ENCODE measurements around the gene ATXN7.

Gene ATXN7

DNA sequence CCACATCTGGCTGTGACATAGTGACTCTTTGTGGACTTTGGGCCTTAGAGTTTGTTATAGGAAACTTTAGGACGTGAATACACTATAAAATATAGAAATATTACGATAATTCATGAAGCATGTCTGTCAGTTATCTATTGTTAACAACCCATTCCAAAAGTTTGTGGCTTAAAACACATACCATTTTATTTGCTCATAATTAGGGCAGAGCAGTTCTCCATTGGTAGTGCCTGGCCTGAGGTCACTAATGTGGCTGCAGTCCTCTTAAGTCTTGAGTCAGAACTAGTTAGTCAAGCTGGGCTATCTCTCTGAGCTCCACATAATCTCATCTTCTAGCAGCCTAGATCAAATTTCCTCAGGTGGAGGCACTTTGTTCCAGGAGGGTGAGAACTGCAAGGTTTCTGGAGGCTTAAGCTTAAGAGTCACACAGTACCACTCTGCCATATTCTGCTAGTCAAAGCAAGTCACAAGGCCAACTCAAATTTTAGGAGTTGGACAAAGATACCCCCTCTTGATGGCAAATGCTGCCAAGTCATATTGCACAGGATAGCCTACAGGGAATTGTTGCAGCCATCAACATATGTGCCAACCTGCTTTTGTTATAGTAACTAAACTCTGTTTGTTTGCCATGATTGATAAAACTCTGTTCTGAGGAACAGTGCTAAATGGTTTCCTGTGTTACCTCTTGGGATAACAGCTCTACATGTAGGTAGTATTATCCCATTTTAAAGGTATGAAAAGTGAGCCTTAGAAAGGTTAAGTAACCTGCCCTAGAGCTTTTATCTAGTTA lies 8.7 kb downstream of the ATXN7 start:
- TF ChIP-seq JUND (IDR thresholded peaks at IDR 0.05; ENCODE audit: low read depth) = no peak
- DNase-seq (ENCODE audit: low read depth in 1 of 2, low spot score in 1 of 2) = no peak
- in situ Hi-C loops (cut with HindIII; ENCODE audit: low pct_unique_long_range_greater_than_20kb, low sequenced_read_pairs) = no loop called here

DNA sequence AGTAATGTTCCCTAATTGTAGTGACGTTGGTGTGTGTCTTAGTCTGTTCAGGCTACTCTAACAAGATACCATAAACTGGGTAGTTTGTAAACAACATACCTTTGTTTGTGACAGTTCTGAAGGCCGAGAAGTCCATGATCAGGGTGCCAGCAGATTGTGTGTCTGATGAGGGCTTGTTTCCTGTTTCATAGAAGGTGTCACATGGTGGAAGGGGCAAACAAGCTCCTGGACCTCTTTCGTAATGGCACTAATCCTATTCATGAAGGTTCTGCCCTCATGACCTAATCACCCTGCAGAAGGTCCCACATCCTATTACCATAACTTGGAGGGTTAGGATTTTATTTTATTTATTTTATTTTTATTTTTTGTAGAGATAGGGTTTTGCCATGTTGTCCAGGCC lies 11.1 kb downstream of the ATXN7 start:
- DNase-seq (ENCODE audit: low read depth in 1 of 2, low spot score in 1 of 2) = no peak
- TF ChIP-seq JUND (IDR thresholded peaks at IDR 0.05; ENCODE audit: low read depth) = no peak
- in situ Hi-C loops (cut with HindIII; ENCODE audit: low pct_unique_long_range_greater_than_20kb, low sequenced_read_pairs) = no loop called here

DNA sequence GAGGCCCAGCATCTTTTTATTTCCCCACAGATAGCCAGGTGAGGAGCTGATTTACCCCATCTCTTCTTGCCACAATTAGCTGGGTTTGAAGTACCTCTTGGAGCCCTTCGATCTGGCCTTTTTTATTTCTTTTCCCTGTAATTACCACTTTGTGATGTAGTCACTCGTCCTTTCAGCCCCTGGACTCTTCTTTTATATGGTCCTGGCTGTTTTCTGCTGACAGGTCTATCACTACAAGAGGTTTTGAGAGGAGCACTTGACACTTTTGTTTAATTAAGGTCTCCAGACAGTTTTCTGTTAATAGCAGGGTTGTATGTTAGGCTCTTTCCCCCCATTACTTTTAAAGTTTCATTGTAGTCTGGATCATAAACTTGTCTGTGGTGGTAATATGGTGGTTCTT lies 11.8 kb downstream of the ATXN7 start:
- in situ Hi-C loops (cut with HindIII; ENCODE audit: low pct_unique_long_range_greater_than_20kb, low sequenced_read_pairs) = no loop called here
- no peak for TF ChIP-seq JUND (IDR thresholded peaks at IDR 0.05; ENCODE audit: low read depth)
- no peak for DNase-seq (ENCODE audit: low read depth in 1 of 2, low spot score in 1 of 2)

DNA sequence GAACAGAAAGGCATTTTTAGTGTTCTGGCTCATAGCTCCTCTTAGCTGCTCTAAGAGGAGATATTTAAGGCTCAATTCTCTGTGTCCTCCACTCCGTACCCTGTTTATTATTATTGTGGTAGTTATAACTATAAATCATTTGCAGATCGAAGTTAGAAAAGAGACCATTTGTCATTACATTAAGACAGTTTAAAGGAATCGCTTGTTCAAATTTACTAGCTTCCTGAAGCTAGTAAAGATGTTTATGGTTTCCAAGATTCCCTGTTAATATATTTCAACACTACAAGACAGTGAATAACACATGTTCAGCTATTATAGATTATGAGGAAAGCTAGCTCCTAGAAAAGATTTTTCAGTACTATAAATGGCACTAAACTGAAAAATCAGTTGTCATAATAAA lies 12.6 kb downstream of the ATXN7 start:
- in situ Hi-C loops (cut with HindIII; ENCODE audit: low pct_unique_long_range_greater_than_20kb, low sequenced_read_pairs) = no loop called here
- no peak for DNase-seq (ENCODE audit: low read depth in 1 of 2, low spot score in 1 of 2)
- TF ChIP-seq JUND (IDR thresholded peaks at IDR 0.05; ENCODE audit: low read depth) = no peak

DNA sequence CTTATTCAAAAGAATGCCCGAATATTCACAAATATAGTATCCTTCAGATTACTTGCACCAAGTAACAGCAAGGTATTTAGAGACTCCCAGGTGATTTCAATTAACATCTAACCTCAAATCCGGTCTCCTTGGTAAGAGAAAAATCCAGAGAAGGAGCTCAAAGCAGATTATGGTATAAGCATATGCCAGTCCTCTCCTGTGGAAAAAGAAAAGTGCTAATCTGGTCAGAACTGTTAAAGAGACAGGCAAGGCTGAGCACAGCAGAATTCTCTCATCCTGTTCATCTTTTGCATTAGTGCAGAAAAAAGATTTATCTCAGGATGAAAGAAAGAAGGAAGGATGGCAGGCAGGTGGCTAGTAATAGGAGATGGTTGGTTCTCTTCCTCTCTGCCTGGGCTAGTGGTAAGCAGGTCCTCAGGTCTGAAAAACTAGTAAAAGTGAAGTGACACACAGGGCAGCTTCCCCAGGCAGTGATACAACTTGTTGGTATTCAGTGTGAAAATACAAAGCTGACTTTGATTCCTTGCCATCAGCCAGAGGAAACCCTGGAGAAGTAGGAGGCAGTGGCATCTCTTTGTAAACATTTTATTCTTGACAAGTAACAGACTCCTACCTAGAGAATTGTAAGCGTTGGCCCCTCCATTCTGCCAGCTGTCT lies 14.2 kb downstream of the ATXN7 start:
- in situ Hi-C loops (cut with HindIII; ENCODE audit: low pct_unique_long_range_greater_than_20kb, low sequenced_read_pairs) = no loop called here
- DNase-seq (ENCODE audit: low read depth in 1 of 2, low spot score in 1 of 2) = no peak

DNA sequence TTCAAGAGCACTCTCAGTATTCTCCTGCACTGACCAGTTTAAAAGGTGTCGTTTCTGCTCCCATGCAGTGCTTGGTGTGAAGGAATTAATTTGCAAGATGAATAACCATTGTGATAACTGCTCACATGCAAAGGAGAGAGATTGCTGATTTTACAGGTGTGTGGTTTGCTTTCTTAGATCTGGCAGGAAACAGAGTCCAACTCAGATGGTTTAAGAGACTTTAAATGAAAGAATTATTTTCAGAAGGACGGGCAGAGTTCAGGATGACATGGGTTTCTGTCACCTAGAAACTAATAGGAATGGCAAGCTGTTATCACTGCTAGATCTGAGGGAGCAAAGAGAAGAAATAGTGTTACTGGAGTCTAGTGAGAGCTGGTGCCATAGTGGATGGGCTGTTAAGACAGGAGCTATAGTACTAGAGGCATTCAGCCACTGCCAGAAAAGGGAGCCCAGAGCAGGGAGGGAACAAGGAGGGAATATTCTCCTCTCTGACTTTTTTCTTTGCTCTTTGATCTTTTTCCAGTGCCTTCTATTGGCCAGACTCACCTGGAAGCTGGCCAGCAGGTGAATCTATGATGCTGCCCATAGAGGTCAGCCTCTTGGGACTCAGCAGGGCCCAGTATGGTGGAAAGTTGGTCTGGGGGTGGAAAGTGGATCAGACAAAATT lies 14.9 kb downstream of the ATXN7 start:
- no peak for DNase-seq (ENCODE audit: low read depth in 1 of 2, low spot score in 1 of 2)
- in situ Hi-C loops (cut with HindIII; ENCODE audit: low pct_unique_long_range_greater_than_20kb, low sequenced_read_pairs) = no loop called here
- TF ChIP-seq JUND (IDR thresholded peaks at IDR 0.05; ENCODE audit: low read depth) = no peak

More for the DNA sequence above, 14.2 kb downstream of the ATXN7 start:
- TF ChIP-seq JUND (IDR thresholded peaks at IDR 0.05; ENCODE audit: low read depth) = no peak

DNA sequence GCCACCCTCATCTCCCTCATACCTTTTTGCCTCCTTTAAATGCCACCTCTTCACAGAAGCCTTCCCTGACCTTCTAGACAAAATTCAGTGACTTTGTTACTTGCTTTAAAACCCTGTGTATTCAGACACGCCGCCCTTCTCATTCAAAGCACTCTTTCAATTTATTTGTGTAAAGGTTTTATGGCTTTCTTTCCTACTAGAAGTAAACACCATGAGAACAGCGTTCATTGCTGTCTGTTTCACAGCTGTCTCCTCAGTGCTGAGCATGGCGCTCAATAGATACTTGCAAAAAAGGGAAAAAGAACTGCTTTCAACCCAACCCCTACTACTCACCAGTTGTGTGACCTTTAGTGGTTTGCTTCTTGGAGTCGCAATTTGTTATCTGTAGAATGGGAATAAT lies 17.0 kb downstream of the ATXN7 start:
- no peak for TF ChIP-seq JUND (IDR thresholded peaks at IDR 0.05; ENCODE audit: low read depth)
- in situ Hi-C loops (cut with HindIII; ENCODE audit: low pct_unique_long_range_greater_than_20kb, low sequenced_read_pairs) = no loop called here
- DNase-seq (ENCODE audit: low read depth in 1 of 2, low spot score in 1 of 2) = no peak

DNA sequence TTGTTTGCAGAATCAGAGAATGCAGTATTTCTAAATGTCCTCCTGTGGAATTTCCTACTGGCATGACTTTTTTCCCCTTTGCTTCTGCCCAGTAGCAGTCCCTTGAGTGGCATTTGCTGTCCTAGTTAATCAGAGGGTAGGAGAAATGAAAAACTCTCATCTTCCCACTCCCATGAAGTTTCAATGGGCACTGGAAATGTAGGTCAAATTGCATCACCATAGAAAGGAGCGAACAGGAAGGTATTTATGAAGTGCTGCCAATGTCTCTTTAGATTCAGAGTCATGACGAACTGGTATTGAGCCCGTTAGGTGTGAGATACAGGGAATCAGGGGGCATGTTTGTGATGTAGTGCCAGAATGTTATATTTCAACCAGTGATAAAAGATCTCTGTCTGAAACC lies 23.2 kb downstream of the ATXN7 start:
- in situ Hi-C loops (cut with HindIII; ENCODE audit: low pct_unique_long_range_greater_than_20kb, low sequenced_read_pairs) = no loop called here
- TF ChIP-seq JUND (IDR thresholded peaks at IDR 0.05; ENCODE audit: low read depth) = no peak
- no peak for DNase-seq (ENCODE audit: low read depth in 1 of 2, low spot score in 1 of 2)

DNA sequence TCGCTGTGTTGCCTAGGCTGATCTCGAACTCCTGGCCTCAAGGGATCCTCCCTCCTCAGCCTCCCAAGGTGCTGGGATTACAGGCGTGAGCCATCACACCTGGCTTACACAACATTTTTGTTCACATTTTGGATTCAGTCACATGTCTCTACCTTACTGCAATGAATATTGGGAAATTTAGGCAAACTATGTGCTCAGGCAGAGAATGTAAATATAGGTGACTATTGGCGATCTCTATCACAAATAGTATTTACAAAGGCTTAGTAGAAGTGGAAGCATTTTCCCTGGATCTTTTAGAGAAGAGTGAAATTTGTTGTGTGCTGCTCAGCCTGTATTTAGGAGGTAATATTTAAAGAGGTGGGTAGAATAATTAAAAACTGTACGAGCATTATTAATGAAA lies 27.9 kb downstream of the ATXN7 start:
- DNase-seq (ENCODE audit: low read depth in 1 of 2, low spot score in 1 of 2) = no peak
- in situ Hi-C loops (cut with HindIII; ENCODE audit: low pct_unique_long_range_greater_than_20kb, low sequenced_read_pairs) = no loop called here
- TF ChIP-seq JUND (IDR thresholded peaks at IDR 0.05; ENCODE audit: low read depth) = no peak

DNA sequence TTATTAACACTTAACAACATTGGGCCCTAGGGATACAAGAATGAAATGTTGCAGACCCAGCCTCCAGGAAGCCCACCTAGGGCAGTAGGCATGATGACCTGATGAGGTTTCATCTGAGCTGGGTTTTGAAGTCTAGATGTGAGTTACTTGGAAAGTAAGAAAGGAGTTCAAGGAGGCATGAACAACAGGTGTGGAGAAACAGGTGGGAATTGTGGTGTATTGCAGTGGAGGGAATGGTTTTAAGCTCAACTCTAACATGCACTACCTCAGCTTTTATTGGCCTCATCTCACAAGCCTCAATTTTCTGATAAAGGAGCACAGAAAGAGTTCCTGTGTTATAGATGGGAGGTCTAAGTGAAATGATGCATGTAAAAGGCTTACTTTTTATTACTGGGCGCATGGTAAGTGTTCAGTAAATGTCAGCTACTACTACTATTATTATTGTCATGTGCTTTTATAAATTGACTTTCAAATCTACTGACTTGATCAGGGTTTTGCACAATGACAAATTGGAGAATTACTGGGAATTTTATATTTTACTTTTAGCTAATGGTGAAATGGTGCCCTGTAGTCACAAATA lies 29.2 kb downstream of the ATXN7 start:
- DNase-seq (ENCODE audit: low read depth in 1 of 2, low spot score in 1 of 2) = no peak
- no peak for TF ChIP-seq JUND (IDR thresholded peaks at IDR 0.05; ENCODE audit: low read depth)
- in situ Hi-C loops (cut with HindIII; ENCODE audit: low pct_unique_long_range_greater_than_20kb, low sequenced_read_pairs) = no loop called here

DNA sequence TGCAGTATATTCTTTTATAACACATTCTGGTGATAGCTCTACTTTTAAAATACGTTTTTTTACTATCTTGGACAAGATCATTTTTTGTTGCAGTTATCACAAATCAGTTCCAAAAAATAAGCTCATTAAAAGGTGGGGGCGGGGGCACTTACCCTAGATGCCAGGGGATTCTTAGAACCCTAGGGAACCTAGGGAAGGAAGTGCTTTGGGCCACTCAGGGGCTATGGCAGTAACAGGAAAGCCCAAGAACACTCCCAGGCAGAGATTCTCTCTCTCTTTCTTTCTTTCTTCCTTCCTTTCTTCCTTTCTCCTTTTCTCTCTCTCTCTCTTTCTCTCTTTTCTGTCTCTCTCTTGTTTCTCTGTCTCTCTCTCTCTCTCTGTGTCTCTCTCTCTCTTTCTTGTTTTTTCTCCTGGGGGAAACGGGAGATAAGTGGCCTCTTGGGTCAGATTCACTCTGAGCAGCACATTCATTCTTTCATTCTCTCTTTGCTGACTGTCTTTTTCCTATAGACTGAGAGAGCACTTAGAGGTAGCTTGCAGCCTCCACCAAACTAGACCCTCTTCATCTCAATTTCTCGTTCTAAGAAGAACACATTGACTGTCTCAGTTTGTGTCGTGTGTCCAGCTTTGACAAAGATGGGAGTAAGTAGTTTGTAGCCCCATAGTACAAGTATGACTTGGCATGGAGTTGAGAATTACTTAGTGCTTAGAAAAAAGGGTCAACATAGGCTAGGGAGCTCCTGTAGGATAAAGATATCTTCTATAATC lies 31.9 kb downstream of the ATXN7 start:
- no peak for DNase-seq (ENCODE audit: low read depth in 1 of 2, low spot score in 1 of 2)
- no peak for TF ChIP-seq JUND (IDR thresholded peaks at IDR 0.05; ENCODE audit: low read depth)
- in situ Hi-C loops (cut with HindIII; ENCODE audit: low pct_unique_long_range_greater_than_20kb, low sequenced_read_pairs) = no loop called here

DNA sequence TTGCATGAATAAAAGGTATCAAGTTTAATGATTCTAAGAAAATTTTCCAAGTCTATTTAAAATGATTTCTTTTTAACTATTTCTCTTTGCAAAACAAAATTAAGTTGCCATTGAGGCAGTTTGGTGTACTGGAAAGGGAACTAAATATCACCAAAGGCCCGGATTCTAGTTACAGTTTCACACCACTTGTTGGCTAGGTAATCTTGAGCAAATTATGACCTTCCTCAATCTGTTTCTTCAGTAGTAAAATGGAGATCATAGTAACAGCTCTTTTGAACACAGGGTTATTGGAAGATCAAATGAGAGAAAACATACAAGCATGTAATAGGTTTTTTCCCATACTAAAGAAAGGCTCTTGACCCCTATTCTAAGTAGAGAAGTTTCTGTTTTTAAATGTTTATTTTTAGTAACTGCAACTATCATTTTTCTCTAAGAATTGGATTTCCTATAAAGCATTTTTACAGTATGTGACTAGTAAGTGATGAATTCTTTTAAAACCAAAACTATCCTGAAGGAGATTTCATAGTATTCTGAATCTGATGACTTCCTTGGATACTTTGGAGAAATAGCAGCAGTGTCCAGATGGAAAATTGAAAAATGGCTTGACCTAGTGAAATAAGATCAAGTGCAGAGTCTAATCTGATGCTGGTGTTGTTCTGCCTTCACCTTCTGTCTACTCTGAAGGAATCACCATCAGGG lies 32.8 kb downstream of the ATXN7 start:
- no peak for DNase-seq (ENCODE audit: low read depth in 1 of 2, low spot score in 1 of 2)
- no peak for TF ChIP-seq JUND (IDR thresholded peaks at IDR 0.05; ENCODE audit: low read depth)

More for the DNA sequence above, 32.8 kb downstream of the ATXN7 start:
- in situ Hi-C loops (cut with HindIII; ENCODE audit: low pct_unique_long_range_greater_than_20kb, low sequenced_read_pairs) = no loop called here
